ENCODE measurements around the gene EGR2. TPM values are rescaled to one million over a fixed set of nuclear protein-coding genes. Genes with fewer than 3 reads are reported as not detected.

Gene EGR2
- total RNA-seq, 4 donors from 2014 or later, result 0.40 to 1.5 (median 0.76) TPM; not detected in 1

DNA sequence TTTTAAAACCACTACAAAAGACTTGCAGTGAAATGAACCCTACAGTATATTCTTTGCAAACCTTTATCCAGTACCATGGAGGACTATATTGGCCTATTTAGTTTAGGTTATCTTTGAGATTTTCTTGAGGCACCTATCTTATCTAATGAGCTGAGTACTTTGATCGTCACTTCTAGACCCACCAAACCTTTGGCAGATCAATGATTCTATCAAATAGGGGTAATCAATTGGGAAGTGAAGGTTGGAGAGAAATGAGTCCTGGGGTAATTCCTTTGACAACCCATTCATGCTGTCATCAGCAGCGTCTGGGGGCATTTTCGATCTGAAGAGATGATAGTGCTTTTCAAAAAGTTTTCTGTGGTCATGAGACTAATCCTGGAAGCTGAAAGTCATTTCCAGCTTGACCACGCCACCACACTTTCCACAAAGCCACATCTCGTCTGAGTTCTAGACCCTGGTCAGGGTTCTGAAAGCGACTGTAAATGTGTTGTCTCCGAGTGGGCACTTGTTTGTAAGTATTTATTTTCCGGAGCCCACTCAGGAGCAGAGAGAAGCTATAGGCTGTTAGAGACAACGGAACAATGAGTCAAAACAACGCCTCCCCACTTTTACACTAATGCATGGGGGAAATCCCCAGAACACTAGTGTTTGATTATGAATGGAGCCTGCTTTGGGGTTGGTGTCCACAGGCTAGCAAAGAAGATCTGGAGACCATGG is 4.8 kb downstream of the EGR2 start:
- no peak for TF ChIP-seq POLR2A (IDR thresholded peaks at IDR 0.05)
- TF ChIP-seq, protein P1, sequence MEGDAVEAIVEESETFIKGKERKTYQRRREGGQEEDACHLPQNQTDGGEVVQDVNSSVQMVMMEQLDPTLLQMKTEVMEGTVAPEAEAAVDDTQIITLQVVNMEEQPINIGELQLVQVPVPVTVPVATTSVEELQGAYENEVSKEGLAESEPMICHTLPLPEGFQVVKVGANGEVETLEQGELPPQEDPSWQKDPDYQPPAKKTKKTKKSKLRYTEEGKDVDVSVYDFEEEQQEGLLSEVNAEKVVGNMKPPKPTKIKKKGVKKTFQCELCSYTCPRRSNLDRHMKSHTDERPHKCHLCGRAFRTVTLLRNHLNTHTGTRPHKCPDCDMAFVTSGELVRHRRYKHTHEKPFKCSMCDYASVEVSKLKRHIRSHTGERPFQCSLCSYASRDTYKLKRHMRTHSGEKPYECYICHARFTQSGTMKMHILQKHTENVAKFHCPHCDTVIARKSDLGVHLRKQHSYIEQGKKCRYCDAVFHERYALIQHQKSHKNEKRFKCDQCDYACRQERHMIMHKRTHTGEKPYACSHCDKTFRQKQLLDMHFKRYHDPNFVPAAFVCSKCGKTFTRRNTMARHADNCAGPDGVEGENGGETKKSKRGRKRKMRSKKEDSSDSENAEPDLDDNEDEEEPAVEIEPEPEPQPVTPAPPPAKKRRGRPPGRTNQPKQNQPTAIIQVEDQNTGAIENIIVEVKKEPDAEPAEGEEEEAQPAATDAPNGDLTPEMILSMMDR (IDR thresholded peaks at IDR 0.05 in 4 of 5, conservative IDR thresholded peaks at IDR 0.05 in 1 of 5), result no peak
- Histone ChIP-seq H3K27ac (no peak overlapping the region), H3K9me3 (no peaks in the 10 kb centered on the region), H3K4me3 (no peak overlapping the region), H3K27me3 (peaks cover 14 to 20% (median 17%) of the 10 kb centered on the region in 3 donors), H3K4me1 (peaks cover 36 to 41% of the 10 kb centered on the region in 2 donors), H3K36me3 (no peaks in the 10 kb centered on the region)
- in situ Hi-C loops (cut with MboI; ENCODE audit: low sequenced_read_pairs in 4 of 4) (loop anchor here in 3 of 4 donors (25.0 kb wide), 2 partner anchors 301 to 326 kb away; partner anchors contain the start of gene NRBF2 (in 1 of the 3)), intact Hi-C loops (cut with DNase I; ENCODE audit: low total_unique reads) (loop anchor here (10.0 kb wide), 1 partner anchor 453 kb away; no protein-coding TSS in a partner anchor)
- ATAC-seq (no peak), DNase-seq (no peak)

DNA sequence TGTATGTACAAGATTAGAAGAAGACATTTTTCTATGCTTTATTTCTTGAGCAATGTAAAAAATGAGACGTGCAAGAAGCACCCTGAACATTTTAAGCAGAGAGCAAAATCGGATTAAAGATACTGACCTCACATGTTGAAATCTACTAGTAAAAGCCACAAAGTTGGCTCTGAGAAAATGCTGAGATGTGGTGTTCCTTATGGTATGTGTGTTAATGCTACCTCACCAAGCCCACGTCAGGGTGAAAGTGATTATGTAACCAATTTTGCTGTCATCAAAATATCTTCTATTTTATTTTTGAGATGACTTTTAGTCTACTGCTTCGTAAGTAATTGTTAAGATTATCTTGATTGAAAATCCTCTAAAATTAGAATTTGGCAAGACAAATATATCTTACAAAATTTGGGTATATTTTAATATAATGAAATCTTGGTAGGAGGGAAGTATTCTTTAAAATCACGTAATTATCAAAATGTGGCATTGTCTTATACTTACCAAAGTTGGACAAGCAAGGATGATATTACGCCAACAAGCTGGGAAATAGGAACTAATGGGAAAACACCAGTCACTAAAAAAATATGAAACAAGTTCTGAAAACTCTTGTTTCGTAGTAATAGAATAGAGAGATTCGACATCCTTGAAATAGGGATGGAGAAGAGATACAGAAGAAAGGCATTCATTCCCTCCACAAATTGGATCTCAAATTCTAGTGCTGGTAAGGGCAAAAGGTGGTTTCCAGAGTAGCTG is 5.8 kb downstream of the EGR2 start:
- DNase-seq (no peak), ATAC-seq (no peak)
- H3K4me1 ChIP-seq, result peaks cover 31 to 41% of the 10 kb centered on the region in 2 donors
- no peaks in the 10 kb centered on the region for H3K9me3 ChIP-seq
- H3K4me3 ChIP-seq, result no peak overlapping the region
- in situ Hi-C loops (cut with MboI; ENCODE audit: low sequenced_read_pairs in 4 of 4), result loop anchor here in 3 of 4 donors (25.0 kb wide), 2 partner anchors 302 to 327 kb away; partner anchors contain the start of gene NRBF2 (in 1 of the 3)
- no peak for TF ChIP-seq POLR2A (IDR thresholded peaks at IDR 0.05)
- TF ChIP-seq, protein P1 (IDR thresholded peaks at IDR 0.05 in 4 of 5, conservative IDR thresholded peaks at IDR 0.05 in 1 of 5), result no peak
- no peak overlapping the region for H3K27ac ChIP-seq
- peaks cover 7 to 14% (median 10%) of the 10 kb centered on the region in 3 donors for H3K27me3 ChIP-seq
- no peaks in the 10 kb centered on the region for H3K36me3 ChIP-seq
- intact Hi-C loops (cut with DNase I; ENCODE audit: low total_unique reads), result loop anchor here (10.0 kb wide), 1 partner anchor 454 kb away; no protein-coding TSS in a partner anchor

DNA sequence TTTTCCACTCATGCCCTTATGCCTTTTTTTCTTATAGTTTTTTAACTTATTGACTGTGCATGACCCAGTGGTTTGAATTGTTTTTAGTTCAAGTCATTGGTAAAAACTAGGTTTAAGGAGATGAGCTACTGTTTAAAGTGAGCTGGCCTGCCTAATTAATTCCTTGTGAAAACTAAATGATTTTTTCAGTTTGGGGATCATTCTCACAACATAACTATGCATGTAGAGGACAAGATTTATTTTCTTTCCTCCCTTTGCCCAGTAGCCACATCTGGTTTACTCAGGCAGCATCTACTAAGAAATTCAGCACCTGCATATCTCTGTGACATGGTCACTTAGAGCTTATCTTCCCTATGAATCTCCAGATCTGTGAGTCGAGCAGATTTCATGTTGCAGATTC is 9.9 kb downstream of the EGR2 start:
- intact Hi-C loops (cut with DNase I; ENCODE audit: low total_unique reads) (loop anchor here (10.0 kb wide), 2 partner anchors 901 to 909 kb away; partner anchors contain the start of gene ARID5B), in situ Hi-C loops (cut with MboI; ENCODE audit: low sequenced_read_pairs in 4 of 4) (loop anchor here in 3 of 4 donors (25.0 kb wide), 2 partner anchors 306 to 331 kb away; partner anchors contain the start of gene NRBF2 (in 1 of the 3))
- TF ChIP-seq, protein P1 (IDR thresholded peaks at IDR 0.05 in 4 of 5, conservative IDR thresholded peaks at IDR 0.05 in 1 of 5), result no peak
- no peak for TF ChIP-seq POLR2A (IDR thresholded peaks at IDR 0.05)
- Histone ChIP-seq H3K27ac (peak overlapping the region in 2 of 4 donors; percentile 86 to 98), H3K4me1 (peaks cover 31 to 39% of the 10 kb centered on the region in 2 donors), H3K27me3 (peaks cover 0 to 3% (median 0%) of the 10 kb centered on the region in 3 donors), H3K9me3 (no peaks in the 10 kb centered on the region), H3K36me3 (no peaks in the 10 kb centered on the region), H3K4me3 (peak overlapping the region; percentile 69 to 86 (median 78))
- ATAC-seq (no peak), DNase-seq (no peak)

DNA sequence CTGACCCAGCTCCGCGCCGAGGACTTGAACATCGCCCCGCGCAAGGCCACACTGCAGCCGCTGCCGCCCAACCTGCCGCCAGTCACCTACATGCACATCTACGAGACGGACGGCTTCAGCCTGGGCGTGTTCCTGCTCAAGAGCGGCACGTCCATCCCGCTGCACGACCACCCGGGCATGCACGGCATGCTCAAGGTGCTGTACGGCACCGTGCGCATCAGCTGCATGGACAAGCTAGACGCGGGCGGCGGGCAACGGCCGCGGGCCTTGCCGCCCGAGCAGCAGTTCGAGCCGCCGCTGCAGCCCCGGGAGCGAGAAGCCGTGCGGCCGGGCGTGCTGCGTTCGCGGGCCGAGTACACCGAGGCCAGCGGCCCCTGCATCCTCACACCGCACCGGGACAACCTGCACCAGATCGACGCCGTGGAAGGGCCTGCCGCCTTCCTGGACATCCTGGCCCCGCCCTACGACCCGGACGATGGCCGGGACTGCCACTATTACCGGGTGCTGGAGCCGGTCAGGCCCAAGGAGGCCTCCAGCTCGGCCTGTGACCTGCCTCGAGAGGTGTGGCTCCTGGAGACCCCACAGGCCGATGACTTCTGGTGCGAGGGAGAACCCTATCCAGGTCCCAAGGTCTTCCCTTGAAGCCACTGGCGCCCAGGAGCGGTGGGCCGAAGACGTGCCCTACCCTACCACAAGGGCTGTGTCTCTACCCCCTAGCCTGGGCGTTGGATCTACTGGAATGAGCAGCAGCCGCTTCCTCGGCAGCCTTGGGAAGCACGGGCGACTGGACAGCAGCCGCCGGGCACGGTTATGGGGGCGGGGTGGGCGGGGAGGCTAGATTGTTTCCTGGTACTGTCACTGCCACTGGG is 10.7 kb downstream of the EGR2 start:
- intact Hi-C loops (cut with DNase I; ENCODE audit: low total_unique reads), result loop anchor here (10.0 kb wide), 2 partner anchors 901 to 909 kb away; partner anchors contain the start of gene ARID5B
- in situ Hi-C loops (cut with MboI; ENCODE audit: low sequenced_read_pairs in 4 of 4), result loop anchor here in 3 of 4 donors (25.0 kb wide), 2 partner anchors 307 to 332 kb away; partner anchors contain the start of gene NRBF2 (in 1 of the 3)

More for the DNA sequence above, 10.7 kb downstream of the EGR2 start:
- Histone ChIP-seq H3K36me3 (no peaks in the 10 kb centered on the region), H3K27me3 (peaks cover 0 to 3% (median 0%) of the 10 kb centered on the region in 3 donors), H3K9me3 (no peaks in the 10 kb centered on the region), H3K4me1 (peaks cover 31 to 39% of the 10 kb centered on the region in 2 donors), H3K4me3 (peak overlapping the region; percentile 69 to 86 (median 78)), H3K27ac (peak overlapping the region; percentile 86 to 98 (median 95))
- TF ChIP-seq, protein P1 (IDR thresholded peaks at IDR 0.05 in 4 of 5, conservative IDR thresholded peaks at IDR 0.05 in 1 of 5), result no peak
- no peak for TF ChIP-seq POLR2A (IDR thresholded peaks at IDR 0.05)
- DNase-seq, result peak in 1 of 2 donors; percentile 12
- ATAC-seq, result no peak

All from gastrocnemius medialis (tissue), 4 donors.